HG03135 (cell line): Measurements from ENCODE around the gene SNAPC3.
"Not testable (repeated sequence)": the region's sequence is repeated elsewhere in the genome, so short reads cannot be mapped to it uniquely, and the experiment has no call there.

Source experiments
- ATAC-seq: cut with Tn5 transposase; IDR thresholded peaks from one replicate; pipeline ENCODE4 v1.9.1; 2021; ENCODE audit warnings: mild to moderate bottlenecking, moderate library complexity; ENCODE audit not compliant: unreplicated experiment

SNAPC3 gene

DNA sequence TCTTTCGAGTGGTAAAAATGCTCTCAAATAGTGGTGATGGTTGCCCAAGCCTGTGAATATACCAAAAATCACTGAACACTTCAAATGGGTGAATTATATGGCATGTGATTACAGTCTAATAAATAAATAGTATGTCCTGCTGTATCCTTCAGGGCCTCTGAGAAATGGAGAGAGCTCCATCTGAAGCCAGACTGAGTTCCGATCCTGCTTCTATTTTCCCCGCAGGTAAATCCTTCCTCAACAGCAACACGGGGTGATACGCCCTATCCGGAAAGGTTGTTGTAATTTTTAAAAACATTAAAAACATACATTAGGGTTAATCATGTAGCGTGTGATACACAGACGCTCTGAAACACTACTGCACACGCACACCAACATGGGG lies 695 bp upstream of the SNAPC3 start:
- no peak for ATAC-seq

GRCh38 chr9:15423231-15423985 lies 732 bp downstream of the SNAPC3 start:
- ATAC-seq = no peak

GRCh38 chr9:15426019-15426418 lies 3.3 kb downstream of the SNAPC3 start:
- ATAC-seq = peak; percentile 36

- ATAC-seq = not testable (repeated sequence)
Measured at GRCh38 chr9:15427702-15428101, 5.0 kb downstream of the SNAPC3 start.

- no peak for ATAC-seq
Measured at GRCh38 chr9:15430920-15431844, 8.5 kb downstream of the SNAPC3 start.

DNA sequence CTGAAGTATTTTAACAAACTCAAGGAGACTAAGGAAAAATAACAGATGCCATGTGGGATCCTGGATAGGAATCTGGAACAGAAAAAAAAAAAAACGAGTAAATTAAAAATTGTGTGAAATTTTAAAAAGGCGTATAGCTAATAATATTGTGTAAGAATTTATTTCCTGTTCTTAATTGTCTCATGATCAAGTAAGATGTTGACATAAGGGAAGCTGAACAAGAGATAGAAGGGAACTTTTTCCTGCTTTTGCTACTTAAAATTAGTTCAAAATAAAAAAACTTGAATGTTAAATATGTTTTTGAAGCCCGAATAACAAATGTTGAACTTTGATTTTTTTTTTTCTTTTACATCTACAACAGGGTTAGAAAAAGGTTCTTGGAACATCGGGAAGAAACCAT lies 10.5 kb downstream of the SNAPC3 start:
- ATAC-seq = no peak

DNA sequence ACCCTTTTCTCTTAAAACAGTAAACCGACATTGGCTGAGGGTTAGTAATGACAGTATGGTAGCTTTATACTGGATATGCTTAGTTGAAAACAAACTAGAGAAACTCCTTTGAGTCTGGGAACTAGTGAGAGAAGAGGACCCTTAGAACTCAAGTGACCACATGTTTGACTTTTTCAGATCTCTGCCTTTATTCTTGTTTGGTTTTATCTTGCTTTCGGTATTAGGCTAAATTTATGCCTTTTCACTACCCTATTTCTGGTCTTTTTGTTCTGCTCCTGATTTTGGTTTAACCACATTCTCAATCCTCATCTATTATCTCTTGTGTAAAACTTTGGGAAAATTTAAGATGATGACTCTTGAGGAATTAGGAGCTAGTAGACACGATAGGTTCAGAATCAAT lies 11.0 kb downstream of the SNAPC3 start:
- no peak for ATAC-seq

- no peak for ATAC-seq
Measured at GRCh38 chr9:15438891-15439290, 16.2 kb downstream of the SNAPC3 start.

DNA sequence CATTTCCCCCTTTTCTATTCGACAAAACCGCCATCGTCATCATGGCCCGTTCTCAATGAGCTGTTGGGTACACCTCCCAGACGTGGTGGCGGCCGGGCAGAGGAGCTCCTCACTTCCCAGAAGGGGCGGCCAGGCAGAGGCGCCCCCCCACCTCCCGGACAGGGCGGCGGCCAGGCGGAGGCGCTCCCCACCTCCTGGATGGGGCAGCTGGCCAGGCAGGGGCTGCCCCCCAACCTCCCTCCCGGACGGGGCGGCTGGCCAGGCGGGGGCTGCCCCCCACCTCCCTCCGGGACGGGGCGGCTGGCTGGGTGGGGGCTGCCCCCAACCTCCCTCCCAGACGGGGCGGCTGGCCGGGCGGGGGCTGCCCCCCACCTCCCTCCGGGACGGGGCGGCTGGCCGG lies 19.2 kb downstream of the SNAPC3 start:
- not testable (repeated sequence) for ATAC-seq

DNA sequence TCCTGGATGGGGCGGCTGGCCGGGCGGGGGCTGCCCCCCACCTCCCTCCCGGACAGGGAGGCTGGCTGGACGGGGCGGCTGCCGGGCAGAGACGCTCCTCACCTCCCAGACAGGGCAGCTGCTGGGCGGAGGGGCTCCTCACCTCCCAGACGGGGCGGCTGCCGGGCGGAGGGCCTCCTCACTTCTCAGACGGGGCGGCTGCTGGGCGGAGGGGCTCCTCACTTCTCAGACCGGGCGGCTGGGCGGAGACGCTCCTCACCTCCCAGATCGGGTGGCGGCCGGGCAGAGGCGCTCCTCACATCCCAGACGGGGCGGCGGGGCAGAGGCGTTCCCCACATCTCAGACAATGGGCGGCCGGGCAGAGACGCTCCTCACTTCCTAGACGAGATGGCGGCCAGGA lies 19.6 kb downstream of the SNAPC3 start:
- not testable (repeated sequence) for ATAC-seq

DNA sequence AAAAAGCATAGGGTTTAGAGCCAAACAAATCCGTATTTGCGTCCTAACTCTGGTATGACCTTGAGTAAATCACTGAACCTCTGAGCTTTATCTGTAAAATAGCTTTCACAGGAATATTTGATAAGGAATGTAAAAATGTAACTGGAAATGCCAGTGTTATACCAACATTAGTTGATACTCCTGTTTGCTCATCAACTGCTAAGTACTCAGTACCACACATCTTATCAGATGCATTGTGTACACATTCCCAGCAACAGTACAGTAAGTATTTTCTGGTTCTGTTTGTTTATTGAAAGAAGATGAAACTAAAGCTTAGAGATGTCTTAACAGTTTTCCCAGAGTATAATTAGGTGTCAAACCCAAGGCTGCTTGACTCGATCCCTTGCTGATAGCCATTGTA lies 21.5 kb downstream of the SNAPC3 start:
- ATAC-seq = no peak

GRCh38 chr9:15453956-15454355 lies 31.3 kb downstream of the SNAPC3 start:
- ATAC-seq = no peak

DNA sequence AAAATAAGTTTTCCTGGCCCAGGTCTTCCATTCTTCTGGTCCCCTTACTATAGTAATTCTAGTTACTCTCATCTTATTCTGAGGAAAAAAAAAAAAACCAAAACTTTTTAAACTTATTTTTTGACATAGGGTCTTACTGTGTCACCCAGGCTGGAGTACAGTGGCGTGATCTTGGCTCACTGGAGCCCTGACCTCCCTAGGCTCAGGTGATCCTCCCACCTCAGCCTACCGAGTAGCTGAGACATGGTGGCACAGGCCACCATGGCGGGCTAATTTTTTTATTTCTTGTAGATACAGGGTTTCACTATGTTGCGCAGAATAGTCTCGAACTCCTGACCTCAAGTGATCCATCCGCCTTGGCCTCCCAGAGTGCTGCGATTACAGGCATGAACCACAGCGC lies 38.4 kb downstream of the SNAPC3 start:
- ATAC-seq = no peak

DNA sequence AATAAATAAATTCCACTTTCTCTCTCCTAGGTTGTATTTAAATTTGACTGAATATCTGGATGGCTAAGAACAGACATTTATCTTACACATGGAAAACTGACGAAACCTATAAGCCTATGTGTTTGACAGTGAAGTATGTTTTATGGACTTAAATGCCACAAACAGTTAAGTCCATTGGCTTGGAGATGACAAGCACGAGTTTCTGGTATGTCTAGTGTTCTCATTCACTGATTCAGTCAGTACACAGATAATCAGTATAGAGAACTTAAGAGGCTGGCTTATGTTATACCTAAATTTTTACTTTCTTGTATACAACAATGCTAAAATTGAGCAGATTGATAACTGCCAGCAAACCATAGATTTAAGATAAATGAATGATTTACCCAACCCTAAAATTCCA lies 38.9 kb downstream of the SNAPC3 start:
- no peak for ATAC-seq

GRCh38 chr9:15468145-15468544 lies 45.5 kb downstream of the SNAPC3 start:
- no peak for ATAC-seq

DNA sequence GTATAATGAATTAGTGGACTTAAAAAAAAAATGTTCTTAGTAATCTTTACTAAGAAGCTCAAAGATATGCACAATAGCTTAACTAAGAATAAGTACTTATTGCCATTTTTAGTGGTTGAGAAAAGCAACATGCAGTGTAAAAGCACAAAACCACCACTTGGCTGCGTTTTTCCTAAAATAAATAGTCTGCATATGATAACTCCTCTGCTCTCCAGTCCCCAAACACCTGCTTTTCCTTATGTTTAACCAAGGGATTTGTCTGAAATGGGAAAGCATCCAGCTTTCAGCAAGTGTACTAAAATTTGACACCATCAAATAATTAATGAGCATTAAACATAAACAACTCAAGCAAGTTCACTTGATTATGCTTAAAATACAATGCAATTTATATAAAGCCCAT lies 46.7 kb downstream of the SNAPC3 start:
- ATAC-seq = no peak

DNA sequence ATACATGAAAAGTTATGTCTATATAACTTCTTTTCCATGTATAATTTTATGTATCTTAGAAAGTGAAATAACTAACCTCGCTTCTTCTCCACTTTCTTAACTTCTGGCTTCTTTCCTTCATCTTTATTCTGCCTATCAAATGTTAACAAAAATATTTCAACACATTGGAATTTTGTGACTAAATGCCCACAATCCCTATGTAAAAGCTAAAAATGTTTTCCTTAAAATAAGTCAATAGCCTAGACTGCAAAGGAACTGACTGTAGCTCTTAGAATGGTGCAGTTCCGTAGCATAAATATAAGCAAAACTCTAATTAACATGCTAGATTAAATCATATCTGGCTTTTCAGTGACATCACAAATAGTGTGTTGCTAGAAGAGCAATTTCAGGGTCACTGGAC lies 47.2 kb downstream of the SNAPC3 start:
- ATAC-seq = no peak

DNA sequence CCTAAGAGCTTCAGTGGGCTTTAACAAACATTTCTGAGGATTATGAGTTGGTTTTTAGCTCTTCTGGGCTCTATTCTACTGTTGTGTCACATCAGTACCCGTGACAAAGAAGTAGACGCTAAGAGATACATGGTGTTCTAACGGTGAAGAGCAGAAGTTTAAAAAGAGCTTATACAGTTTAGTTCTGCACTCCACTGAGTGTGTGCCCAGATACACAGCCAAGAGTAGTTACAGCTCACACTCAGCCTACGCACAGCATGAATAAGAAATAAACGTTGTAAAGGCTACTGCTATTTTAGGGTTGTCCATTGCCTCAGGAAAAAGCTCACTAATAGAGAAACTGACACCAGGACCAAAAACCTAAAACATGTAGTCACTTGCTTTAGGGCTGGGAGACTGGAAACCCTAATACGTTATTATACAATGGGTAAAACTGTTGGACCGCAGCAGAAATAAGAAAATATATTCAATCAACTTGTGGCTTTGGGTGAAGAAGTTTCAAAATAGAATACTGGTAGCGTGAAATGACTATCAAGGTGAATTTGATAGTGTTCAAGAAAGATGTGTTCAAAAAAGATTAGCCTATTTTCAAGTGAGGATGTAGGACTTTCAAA lies 53.4 kb downstream of the SNAPC3 start:
- ATAC-seq = no peak

DNA sequence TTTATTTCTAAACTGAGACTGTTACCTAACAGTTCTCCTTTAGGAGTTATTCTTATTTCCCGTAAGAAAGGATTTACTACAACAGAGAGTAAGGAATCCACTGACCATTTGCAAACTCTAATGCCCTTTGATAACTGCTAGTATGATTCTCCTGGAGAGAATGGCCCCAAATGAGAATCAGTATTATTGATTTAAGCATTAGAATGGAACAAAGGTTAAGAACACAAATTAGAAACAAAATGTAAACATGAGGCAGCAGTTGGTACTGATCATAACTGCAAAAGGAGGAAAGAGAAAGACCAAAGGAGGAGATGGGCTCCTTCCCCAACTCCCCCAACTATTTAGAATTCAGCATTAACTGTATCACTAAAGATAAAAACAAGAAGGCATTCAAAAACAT lies 57.4 kb downstream of the SNAPC3 start:
- ATAC-seq = no peak

GRCh38 chr9:15482146-15482545 lies 59.5 kb downstream of the SNAPC3 start:
- no peak for ATAC-seq

DNA sequence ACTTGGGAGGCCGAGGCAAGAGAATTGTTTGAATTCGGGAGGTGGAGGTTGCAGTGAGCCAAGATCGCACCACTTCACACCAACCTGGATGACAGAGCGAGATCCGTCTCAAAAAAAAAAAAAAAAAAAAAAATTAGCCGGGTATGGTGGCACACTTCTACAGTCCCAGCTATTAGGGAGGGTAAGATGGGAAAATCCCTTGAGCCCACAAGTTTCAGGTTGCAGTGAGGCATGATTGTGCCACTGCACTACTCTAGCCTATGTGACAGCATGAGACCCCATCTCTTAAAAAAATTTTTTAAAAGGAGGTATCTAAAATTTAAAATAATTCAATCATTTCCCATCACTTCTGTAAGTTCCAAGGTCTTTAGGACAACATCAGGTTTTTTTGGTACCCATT lies 62.1 kb downstream of the SNAPC3 start:
- no peak for ATAC-seq
